Measurements from ENCODE around the gene NRG2. TPM values are rescaled to one million over a fixed set of nuclear protein-coding genes. Genes with fewer than 3 reads are reported as not detected.

NRG2 gene
- total RNA-seq, 6 experiments from 2014 or later = 0.07 to 0.77 (median 0.14) TPM; not detected in 1

- WGBS (ENCODE audit: insufficient coverage, low coverage, low lambda C conversion rate, missing lambda C conversion rate) = 75% methylated on average over 4 of the region's 4 CpGs
- TF ChIP-seq POLR2A (IDR thresholded peaks at IDR 0.05) = no peak
- TF ChIP-seq, protein P1, sequence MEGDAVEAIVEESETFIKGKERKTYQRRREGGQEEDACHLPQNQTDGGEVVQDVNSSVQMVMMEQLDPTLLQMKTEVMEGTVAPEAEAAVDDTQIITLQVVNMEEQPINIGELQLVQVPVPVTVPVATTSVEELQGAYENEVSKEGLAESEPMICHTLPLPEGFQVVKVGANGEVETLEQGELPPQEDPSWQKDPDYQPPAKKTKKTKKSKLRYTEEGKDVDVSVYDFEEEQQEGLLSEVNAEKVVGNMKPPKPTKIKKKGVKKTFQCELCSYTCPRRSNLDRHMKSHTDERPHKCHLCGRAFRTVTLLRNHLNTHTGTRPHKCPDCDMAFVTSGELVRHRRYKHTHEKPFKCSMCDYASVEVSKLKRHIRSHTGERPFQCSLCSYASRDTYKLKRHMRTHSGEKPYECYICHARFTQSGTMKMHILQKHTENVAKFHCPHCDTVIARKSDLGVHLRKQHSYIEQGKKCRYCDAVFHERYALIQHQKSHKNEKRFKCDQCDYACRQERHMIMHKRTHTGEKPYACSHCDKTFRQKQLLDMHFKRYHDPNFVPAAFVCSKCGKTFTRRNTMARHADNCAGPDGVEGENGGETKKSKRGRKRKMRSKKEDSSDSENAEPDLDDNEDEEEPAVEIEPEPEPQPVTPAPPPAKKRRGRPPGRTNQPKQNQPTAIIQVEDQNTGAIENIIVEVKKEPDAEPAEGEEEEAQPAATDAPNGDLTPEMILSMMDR (IDR thresholded peaks at IDR 0.05) = no peak
Observed at GRCh38 chr5:140037012-140037411, 6.1 kb downstream of the NRG2 start.

DNA sequence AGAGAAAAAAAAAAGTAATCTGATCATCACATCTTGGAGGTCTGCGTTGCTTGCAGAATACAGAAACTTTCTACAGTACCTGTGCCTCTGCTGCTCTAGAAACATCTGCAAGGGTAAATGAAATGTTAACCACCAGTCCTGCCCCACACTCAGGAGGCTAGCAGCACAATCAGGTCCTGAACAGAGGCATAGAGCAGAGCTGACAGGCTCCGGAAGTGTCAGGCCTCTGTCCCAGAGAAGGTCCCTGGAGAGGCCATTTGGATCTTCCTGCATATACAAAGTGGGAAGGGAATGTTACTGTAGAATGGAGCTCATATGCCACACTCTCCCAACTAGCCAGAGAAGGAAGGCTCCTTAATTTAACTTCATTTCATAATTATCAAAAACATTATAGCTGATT is 7.2 kb downstream of the NRG2 start:
- DNase-seq (no peak), ATAC-seq (peak in 1 of 4 donors; percentile 59)
- intact Hi-C loops (cut with DNase I) = no loop called here
- TF ChIP-seq, protein P1 (IDR thresholded peaks at IDR 0.05) = no peak
- no peaks in the 10 kb centered on the region for H3K27me3 ChIP-seq
- H3K27ac ChIP-seq = no peak overlapping the region
- H3K4me3 ChIP-seq = no peak overlapping the region
- 67% methylated on average over 1 of the region's 2 CpGs for WGBS (ENCODE audit: insufficient coverage, low coverage, low lambda C conversion rate, missing lambda C conversion rate)
- H3K4me1 ChIP-seq = peaks cover 0 to 21% (median 0%) of the 10 kb centered on the region in 4 donors
- no peaks in the 10 kb centered on the region for H3K9me3 ChIP-seq
- H3K36me3 ChIP-seq = no peaks in the 10 kb centered on the region

More at GRCh38 chr5:140037012-140037411, 6.1 kb downstream of the NRG2 start:
- Histone ChIP-seq H3K27me3 (no peaks in the 10 kb centered on the region), H3K4me3 (no peak overlapping the region), H3K36me3 (no peaks in the 10 kb centered on the region), H3K9me3 (no peaks in the 10 kb centered on the region), H3K4me1 (peaks cover 0 to 24% (median 0%) of the 10 kb centered on the region in 4 donors), H3K27ac (no peak overlapping the region)
- DNase-seq = no peak
- no peak for ATAC-seq
- intact Hi-C loops (cut with DNase I) = no loop called here

- H3K27me3 ChIP-seq = no peaks in the 10 kb centered on the region
- no peaks in the 10 kb centered on the region for H3K9me3 ChIP-seq
- H3K27ac ChIP-seq = no peak overlapping the region
- DNase-seq (no peak), ATAC-seq (no peak)
- H3K4me1 ChIP-seq = peaks cover 0 to 13% (median 0%) of the 10 kb centered on the region in 4 donors
- no peaks in the 10 kb centered on the region for H3K36me3 ChIP-seq
- no peak overlapping the region for H3K4me3 ChIP-seq
- no peak for TF ChIP-seq POLR2A (IDR thresholded peaks at IDR 0.05)
- TF ChIP-seq, protein P1 (IDR thresholded peaks at IDR 0.05) = no peak
- WGBS (ENCODE audit: insufficient coverage, low coverage, low lambda C conversion rate, missing lambda C conversion rate) = 50% methylated on average over 1 of the region's 3 CpGs
- intact Hi-C loops (cut with DNase I) = no loop called here
Observed at GRCh38 chr5:140033037-140033760, 9.9 kb downstream of the NRG2 start.

DNA sequence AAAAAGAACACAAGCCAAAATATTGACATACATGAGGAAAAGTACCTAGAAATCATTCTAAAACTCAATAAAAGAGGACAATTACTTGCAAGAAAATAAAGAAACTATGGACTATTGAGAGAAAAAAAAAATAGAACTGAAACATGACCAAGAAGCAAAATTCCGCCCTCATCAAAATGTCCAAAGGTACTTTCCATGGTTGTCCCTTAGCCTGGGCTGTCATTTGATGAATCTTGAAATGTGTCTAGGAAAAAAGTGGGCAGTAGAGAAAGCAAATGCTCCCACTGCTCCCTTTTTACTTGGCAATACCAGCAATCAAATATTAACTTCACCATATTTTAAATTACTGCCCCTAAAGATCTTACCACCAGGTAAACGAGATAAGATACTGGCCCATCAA is 10.8 kb downstream of the NRG2 start:
- Histone ChIP-seq H3K4me3 (no peak overlapping the region), H3K4me1 (peaks cover 0 to 11% (median 0%) of the 10 kb centered on the region in 4 donors), H3K27ac (no peak overlapping the region), H3K9me3 (no peaks in the 10 kb centered on the region), H3K36me3 (no peaks in the 10 kb centered on the region), H3K27me3 (no peaks in the 10 kb centered on the region)
- DNase-seq (no peak), ATAC-seq (no peak)
- intact Hi-C loops (cut with DNase I) = no loop called here
- 69% methylated on average over 2 of the region's 2 CpGs for WGBS (ENCODE audit: insufficient coverage, low coverage, low lambda C conversion rate, missing lambda C conversion rate)
- no peak for TF ChIP-seq POLR2A (IDR thresholded peaks at IDR 0.05)
- TF ChIP-seq, protein P1 (IDR thresholded peaks at IDR 0.05) = no peak
